Astrocyte (in vitro differentiated cells and primary cell): ENCODE data around the gene COA1. TPM values are rescaled to one million over a fixed set of nuclear protein-coding genes. Genes with fewer than 3 reads are reported as not detected.

ENCODE experiments used
- DNase-seq: peaks from one replicate; pipeline ENCODE4 v3.0.0-alpha.2; 2010; ENCODE audit warnings: low read depth
- FAIRE-seq: peaks from 2 replicates; lab custom pipeline; 2011; peaks lifted over from hg19 to GRCh38; lab: Jason Lieb, UNC
- H2AFZ ChIP-seq: 2 replicates; pipeline ENCODE4 v1.6.0; 2012; ENCODE audit warnings: low read depth, low read length, inconsistent platforms
- H3K27ac ChIP-seq: 2 replicates; pipeline ENCODE4 v1.5.1; 2011; ENCODE audit warnings: low read depth, low read length, inconsistent platforms
- H3K27me3 ChIP-seq: 2 replicates; pipeline ENCODE4 v1.6.0; 2011; ENCODE audit warnings: low read length, inconsistent platforms; ENCODE audit not compliant: insufficient read depth
- H3K36me3 ChIP-seq: 2 replicates; pipeline ENCODE4 v1.5.1; 2011; ENCODE audit warnings: low read length, inconsistent platforms; ENCODE audit not compliant: insufficient read depth
- H3K4me1 ChIP-seq: 2 replicates; pipeline ENCODE4 v1.5.1; 2011; ENCODE audit warnings: low read length, inconsistent platforms; ENCODE audit not compliant: insufficient read depth
- H3K4me2 ChIP-seq: 2 replicates; pipeline ENCODE4 v1.6.0; 2012; ENCODE audit warnings: low read length, inconsistent platforms
- H3K4me3 ChIP-seq: 2 replicates; pipeline ENCODE4 v1.5.1; 2011; ENCODE audit warnings: low read depth, mild to moderate bottlenecking, low read length, inconsistent platforms; ENCODE audit not compliant: insufficient read depth
- H3K79me2 ChIP-seq: 2 replicates; pipeline ENCODE4 v1.6.0; 2012; ENCODE audit warnings: mild to moderate bottlenecking, low read length, inconsistent platforms; ENCODE audit not compliant: insufficient read depth
- H3K9ac ChIP-seq: 2 replicates; pipeline ENCODE4 v1.6.0; 2012; ENCODE audit warnings: mild to moderate bottlenecking, low read length, inconsistent platforms
- H3K9me3 ChIP-seq: 2 replicates; pipeline ENCODE4 v1.5.1; 2012; ENCODE audit warnings: low read depth, mild to moderate bottlenecking, low read length, inconsistent platforms; ENCODE audit not compliant: insufficient read depth
- H4K20me1 ChIP-seq: 2 replicates; pipeline ENCODE4 v1.6.0; 2012; ENCODE audit warnings: low read length, inconsistent platforms; ENCODE audit not compliant: insufficient read depth
- H3K27ac Mint-ChIP-seq: one replicate; pipeline ENCODE4 v1.8.0; 2021; ENCODE audit warnings: mild to moderate bottlenecking, mixed read lengths; ENCODE audit not compliant: unreplicated experiment
- H3K27me3 Mint-ChIP-seq: one replicate; pipeline ENCODE4 v1.8.0; 2021; ENCODE audit warnings: low read depth, mixed read lengths; ENCODE audit not compliant: unreplicated experiment
- H3K36me3 Mint-ChIP-seq: one replicate; pipeline ENCODE4 v1.8.0; 2021; ENCODE audit warnings: low read depth, mixed read lengths; ENCODE audit not compliant: unreplicated experiment
- H3K4me1 Mint-ChIP-seq: one replicate; pipeline ENCODE4 v1.8.0; 2021; ENCODE audit warnings: low read depth, mixed read lengths; ENCODE audit not compliant: unreplicated experiment
- H3K4me3 Mint-ChIP-seq: one replicate; pipeline ENCODE4 v1.8.0; 2021; ENCODE audit warnings: mild to moderate bottlenecking, moderate library complexity, mixed read lengths; ENCODE audit not compliant: unreplicated experiment
- H3K9me3 Mint-ChIP-seq: one replicate; pipeline ENCODE4 v1.8.0; 2021; ENCODE audit warnings: mild to moderate bottlenecking, mixed read lengths; ENCODE audit not compliant: unreplicated experiment
- EZH2 ChIP-seq: IDR thresholded peaks from 2 replicates; pipeline ENCODE4 v1.6.1; 2012; ENCODE audit warnings: mild to moderate bottlenecking, low read length, inconsistent platforms; ENCODE audit not compliant: insufficient read depth
- total RNA-seq: library from RNA; stranded (reverse); gene quantifications from 2 replicates; pipeline ENCODE4 v1.2.1, GENCODE V29; 2021
- TF ChIP-seq, protein P1 (sequence below): IDR thresholded peaks from 2 replicates; pipeline ENCODE4 v1.5.1; 2011; ENCODE audit warnings: low read depth, mild to moderate bottlenecking, inconsistent platforms, low read length, moderate library complexity; ENCODE audit not compliant: insufficient read depth

COA1 gene
- total RNA-seq, 1 donor from 2014 or later = 47.0 TPM

DNA sequence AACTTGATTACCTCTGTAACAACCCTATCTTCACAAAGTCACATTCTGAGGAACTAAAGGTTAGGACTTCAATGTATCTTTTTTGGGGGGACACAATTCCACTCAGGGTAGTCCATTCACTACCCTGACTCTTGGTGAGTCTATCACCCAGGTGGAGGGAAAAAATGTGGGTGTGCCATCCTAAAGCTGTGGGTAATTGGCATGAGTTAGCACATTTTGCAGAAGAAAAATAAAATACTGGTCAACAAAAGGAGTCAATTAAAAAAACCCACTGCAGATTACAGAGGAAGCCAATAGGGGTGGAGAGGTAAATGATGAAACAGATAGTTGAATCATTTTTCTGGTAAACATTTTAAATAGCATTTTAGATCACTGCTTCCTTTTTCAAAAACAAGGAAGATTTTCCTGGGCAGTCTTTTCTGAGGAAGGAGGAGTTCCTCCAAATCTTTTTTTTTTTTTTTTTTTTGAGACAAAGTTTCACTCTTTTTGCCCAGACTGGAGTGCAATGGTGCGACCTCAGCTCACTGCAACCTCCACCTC is 24.0 kb upstream of the COA1 start:
- Histone ChIP-seq H4K20me1 (no peaks in the 10 kb centered on the region), H3K4me3 (no peak overlapping the region), H3K9me3 (no peaks in the 10 kb centered on the region), H3K9ac (no peak overlapping the region), H2AFZ (no peak overlapping the region), H3K4me2 (no peak overlapping the region), H3K4me1 (peaks cover 8% of the 10 kb centered on the region), H3K36me3 (no peaks in the 10 kb centered on the region), H3K27ac (no peak overlapping the region), H3K79me2 (no peaks in the 10 kb centered on the region), H3K27me3 (no peaks in the 10 kb centered on the region)
- TF ChIP-seq, protein P1, sequence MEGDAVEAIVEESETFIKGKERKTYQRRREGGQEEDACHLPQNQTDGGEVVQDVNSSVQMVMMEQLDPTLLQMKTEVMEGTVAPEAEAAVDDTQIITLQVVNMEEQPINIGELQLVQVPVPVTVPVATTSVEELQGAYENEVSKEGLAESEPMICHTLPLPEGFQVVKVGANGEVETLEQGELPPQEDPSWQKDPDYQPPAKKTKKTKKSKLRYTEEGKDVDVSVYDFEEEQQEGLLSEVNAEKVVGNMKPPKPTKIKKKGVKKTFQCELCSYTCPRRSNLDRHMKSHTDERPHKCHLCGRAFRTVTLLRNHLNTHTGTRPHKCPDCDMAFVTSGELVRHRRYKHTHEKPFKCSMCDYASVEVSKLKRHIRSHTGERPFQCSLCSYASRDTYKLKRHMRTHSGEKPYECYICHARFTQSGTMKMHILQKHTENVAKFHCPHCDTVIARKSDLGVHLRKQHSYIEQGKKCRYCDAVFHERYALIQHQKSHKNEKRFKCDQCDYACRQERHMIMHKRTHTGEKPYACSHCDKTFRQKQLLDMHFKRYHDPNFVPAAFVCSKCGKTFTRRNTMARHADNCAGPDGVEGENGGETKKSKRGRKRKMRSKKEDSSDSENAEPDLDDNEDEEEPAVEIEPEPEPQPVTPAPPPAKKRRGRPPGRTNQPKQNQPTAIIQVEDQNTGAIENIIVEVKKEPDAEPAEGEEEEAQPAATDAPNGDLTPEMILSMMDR = no peak
- TF ChIP-seq EZH2 = no peak
- Mint-ChIP-seq H3K27ac (no peak overlapping the region), H3K27me3 (peaks cover 15% of the 10 kb centered on the region), H3K36me3 (no peaks in the 10 kb centered on the region), H3K9me3 (peaks cover 2% of the 10 kb centered on the region), H3K4me3 (no peak overlapping the region), H3K4me1 (peaks cover 20% of the 10 kb centered on the region)
- FAIRE-seq = no peak
- DNase-seq = no peak

DNA sequence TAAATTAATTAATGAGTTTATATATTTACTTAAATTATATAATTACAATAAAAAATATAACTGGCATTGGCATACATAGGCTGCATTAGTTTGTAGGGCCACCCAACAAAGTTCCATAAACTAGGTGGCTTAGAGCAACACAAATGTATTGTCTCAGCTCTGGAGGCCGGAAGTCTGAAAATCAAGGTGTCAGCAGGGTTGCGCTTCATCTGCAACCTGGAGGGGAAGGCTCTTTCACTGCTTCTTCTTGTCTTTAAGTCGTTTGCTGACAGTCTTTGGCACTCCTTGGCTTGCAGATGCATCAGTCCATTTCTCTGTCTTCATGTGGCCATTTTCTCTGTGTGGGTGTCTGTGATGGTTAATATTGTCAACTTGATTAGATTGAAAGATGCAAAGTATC is 23.1 kb upstream of the COA1 start:
- TF ChIP-seq EZH2 = no peak
- TF ChIP-seq, protein P1 = no peak
- no peaks in the 10 kb centered on the region for H3K36me3 ChIP-seq
- H2AFZ ChIP-seq = no peak overlapping the region
- no peak overlapping the region for H3K9ac ChIP-seq
- Mint-ChIP-seq H3K9me3 (peaks cover 4% of the 10 kb centered on the region), H3K36me3 (no peaks in the 10 kb centered on the region), H3K4me1 (peaks cover 15% of the 10 kb centered on the region), H3K4me3 (no peak overlapping the region), H3K27me3 (peaks cover 15% of the 10 kb centered on the region), H3K27ac (no peak overlapping the region)
- peaks cover 8% of the 10 kb centered on the region for H3K4me1 ChIP-seq
- no peaks in the 10 kb centered on the region for H3K27me3 ChIP-seq
- no peak overlapping the region for H3K27ac ChIP-seq
- DNase-seq (no peak), FAIRE-seq (no peak)
- H3K9me3 ChIP-seq = no peaks in the 10 kb centered on the region
- no peak overlapping the region for H3K4me2 ChIP-seq
- no peaks in the 10 kb centered on the region for H3K79me2 ChIP-seq
- no peaks in the 10 kb centered on the region for H4K20me1 ChIP-seq
- H3K4me3 ChIP-seq = no peak overlapping the region
